ENCODE results near the gene TRAPPC13. TPM values are rescaled to one million over a fixed set of nuclear protein-coding genes. Genes with fewer than 3 reads are reported as not detected.

Gene TRAPPC13
- total RNA-seq, 1 donor from 2014 or later, result 21.5 TPM

DNA sequence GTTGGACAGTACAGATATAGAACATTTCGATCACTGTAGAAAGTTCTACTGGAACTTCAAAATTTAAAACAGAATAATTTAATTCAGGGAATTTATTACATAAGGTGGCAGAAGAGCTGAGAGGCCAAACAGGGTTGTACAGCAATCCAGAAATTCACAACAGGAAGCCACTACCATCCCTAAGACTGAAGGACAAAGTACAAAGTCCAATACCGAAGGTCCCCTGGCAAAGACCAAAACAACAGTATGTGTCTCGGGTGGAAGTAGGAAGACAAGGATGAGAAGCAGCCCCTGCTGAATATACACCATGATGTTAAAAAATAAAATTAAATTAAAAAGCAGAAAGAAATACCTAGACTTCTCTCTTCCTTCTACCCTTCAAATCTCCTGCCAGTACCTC is 77.2 kb downstream of the TRAPPC13 start:
- DNase-seq, result no peak
- Histone ChIP-seq H3K9me3 (no peaks in the 10 kb centered on the region), H3K4me3 (no peak overlapping the region), H3K4me1 (no peaks in the 10 kb centered on the region), H3K36me3 (peaks cover 22% of the 10 kb centered on the region), H3K27ac (no peak overlapping the region), H3K27me3 (ENCODE audit: low read depth) (no peaks in the 10 kb centered on the region)
- ATAC-seq, result no peak
- intact Hi-C loops (cut with DNase I), result no loop called here
- TF ChIP-seq, protein P1, sequence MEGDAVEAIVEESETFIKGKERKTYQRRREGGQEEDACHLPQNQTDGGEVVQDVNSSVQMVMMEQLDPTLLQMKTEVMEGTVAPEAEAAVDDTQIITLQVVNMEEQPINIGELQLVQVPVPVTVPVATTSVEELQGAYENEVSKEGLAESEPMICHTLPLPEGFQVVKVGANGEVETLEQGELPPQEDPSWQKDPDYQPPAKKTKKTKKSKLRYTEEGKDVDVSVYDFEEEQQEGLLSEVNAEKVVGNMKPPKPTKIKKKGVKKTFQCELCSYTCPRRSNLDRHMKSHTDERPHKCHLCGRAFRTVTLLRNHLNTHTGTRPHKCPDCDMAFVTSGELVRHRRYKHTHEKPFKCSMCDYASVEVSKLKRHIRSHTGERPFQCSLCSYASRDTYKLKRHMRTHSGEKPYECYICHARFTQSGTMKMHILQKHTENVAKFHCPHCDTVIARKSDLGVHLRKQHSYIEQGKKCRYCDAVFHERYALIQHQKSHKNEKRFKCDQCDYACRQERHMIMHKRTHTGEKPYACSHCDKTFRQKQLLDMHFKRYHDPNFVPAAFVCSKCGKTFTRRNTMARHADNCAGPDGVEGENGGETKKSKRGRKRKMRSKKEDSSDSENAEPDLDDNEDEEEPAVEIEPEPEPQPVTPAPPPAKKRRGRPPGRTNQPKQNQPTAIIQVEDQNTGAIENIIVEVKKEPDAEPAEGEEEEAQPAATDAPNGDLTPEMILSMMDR (IDR thresholded peaks at IDR 0.05), result no peak

DNA sequence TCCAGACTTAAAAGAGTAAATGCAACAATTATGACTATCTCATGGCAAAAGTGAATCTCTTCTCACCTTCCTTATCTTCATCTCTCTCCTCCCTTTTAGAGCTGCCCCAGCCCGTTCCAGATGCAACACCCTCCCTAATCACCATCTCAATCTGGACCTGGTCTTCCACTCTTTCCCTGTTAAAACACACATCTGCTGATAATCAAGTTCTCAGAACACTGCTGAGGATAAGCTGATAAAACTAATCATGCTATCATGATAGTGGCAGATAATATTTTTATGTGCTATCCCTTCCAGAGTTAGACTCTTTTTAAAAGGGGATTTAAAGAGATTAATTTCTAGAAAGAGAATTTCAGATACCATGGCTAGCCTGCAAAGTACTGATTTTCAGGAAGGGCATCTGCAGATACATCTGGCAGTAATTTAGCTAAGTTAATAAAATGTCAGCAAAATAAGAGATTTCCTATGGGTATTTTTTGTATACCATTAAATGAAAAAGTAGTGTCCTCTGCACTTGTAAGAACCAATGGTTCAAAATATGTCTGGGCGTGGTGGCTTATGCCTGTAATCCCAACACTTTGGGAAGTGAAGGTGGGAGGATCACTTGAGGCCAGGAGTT is 79.9 kb downstream of the TRAPPC13 start:
- H3K4me3 ChIP-seq, result no peak overlapping the region
- H3K27ac ChIP-seq, result no peak overlapping the region
- H3K36me3 ChIP-seq, result peaks cover 17% of the 10 kb centered on the region
- no peak for ATAC-seq
- intact Hi-C loops (cut with DNase I), result no loop called here
- H3K27me3 ChIP-seq (ENCODE audit: low read depth), result no peaks in the 10 kb centered on the region
- H3K9me3 ChIP-seq, result no peaks in the 10 kb centered on the region
- no peaks in the 10 kb centered on the region for H3K4me1 ChIP-seq
- DNase-seq, result no peak
- TF ChIP-seq, protein P1 (IDR thresholded peaks at IDR 0.05), result no peak

DNA sequence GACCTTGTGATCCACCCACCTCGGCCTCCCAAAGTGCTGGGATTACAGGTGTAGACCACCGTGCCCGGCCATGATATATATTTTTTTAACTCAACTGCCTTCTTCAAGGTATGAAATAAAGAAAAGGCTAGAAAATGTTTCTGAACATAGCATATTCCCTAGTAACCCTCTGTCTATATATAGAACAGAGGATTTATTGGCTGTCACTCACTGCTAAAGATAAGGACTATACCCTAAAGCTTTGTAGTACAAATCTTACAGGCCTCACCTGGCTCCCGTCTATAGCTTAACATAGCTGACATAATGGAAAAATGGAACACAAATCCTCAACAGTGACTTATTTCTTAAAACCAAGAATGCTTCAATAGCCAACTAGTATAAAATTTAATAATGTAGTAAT is 82.8 kb downstream of the TRAPPC13 start:
- no peak for DNase-seq
- Histone ChIP-seq H3K27ac (no peak overlapping the region), H3K9me3 (no peaks in the 10 kb centered on the region), H3K36me3 (peaks cover 33% of the 10 kb centered on the region), H3K4me1 (no peaks in the 10 kb centered on the region), H3K4me3 (no peak overlapping the region), H3K27me3 (ENCODE audit: low read depth) (no peaks in the 10 kb centered on the region)
- ATAC-seq, result no peak
- intact Hi-C loops (cut with DNase I), result no loop called here
- TF ChIP-seq, protein P1 (IDR thresholded peaks at IDR 0.05), result no peak

DNA sequence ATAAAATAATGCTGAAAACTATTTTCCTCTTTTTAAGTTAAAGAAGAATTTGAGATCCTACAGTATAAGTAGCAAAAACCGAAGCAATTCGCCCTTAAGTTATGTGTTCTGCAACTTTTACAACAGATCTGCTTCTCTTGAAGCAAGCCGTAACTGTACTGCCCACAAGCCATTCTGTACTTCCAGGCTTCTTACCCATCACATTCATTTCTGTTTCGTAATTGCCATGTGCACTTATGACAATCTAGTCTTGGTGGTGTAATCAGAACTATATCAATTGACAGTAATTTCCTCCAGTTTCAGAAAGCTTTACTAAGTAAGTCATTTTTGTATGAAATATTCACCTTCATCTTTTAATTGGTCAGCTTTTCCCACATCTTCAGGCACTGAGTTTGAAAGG is 83.3 kb downstream of the TRAPPC13 start:
- intact Hi-C loops (cut with DNase I), result no loop called here
- no peaks in the 10 kb centered on the region for H3K9me3 ChIP-seq
- H3K4me1 ChIP-seq, result no peaks in the 10 kb centered on the region
- ATAC-seq (no peak), DNase-seq (no peak)
- peaks cover 32% of the 10 kb centered on the region for H3K36me3 ChIP-seq
- no peaks in the 10 kb centered on the region for H3K27me3 ChIP-seq (ENCODE audit: low read depth)
- TF ChIP-seq, protein P1 (IDR thresholded peaks at IDR 0.05), result no peak
- H3K27ac ChIP-seq, result no peak overlapping the region
- H3K4me3 ChIP-seq, result no peak overlapping the region

Other genes with a start within 250 kb of the TRAPPC13 start
- 3.0 TPM for gene ADAMTS6, start 143.1 kb upstream of the TRAPPC13 start, total RNA-seq
- gene CENPK, start 61.9 kb upstream of the TRAPPC13 start, total RNA-seq, result 2.9 TPM
- 39.2 TPM for gene PPWD1, start 61.7 kb upstream of the TRAPPC13 start, total RNA-seq
- 15.8 TPM for gene TRIM23, start 694 bp upstream of the TRAPPC13 start, total RNA-seq
- 3.4 TPM for gene SHLD3, start within 50 bp of the TRAPPC13 start, total RNA-seq
- gene SGTB, start 97.1 kb downstream of the TRAPPC13 start, total RNA-seq, result 9.2 TPM
- gene NLN, start 97.2 kb downstream of the TRAPPC13 start, total RNA-seq, result 13.8 TPM